DOHH2 (cell line): Measurements from ENCODE around the gene VPS54.

Experiments used
- H3F3A ChIP-seq: fragments of 200-600 bp; sonication (generic), shearing (Covaris generic); 2 replicates; pipeline ENCODE4 v1.6.0; 2016; ENCODE audit warnings: antibody characterized with exemption, mild to moderate bottlenecking; ENCODE audit not compliant: control insufficient read depth, insufficient read depth
- H3K27ac ChIP-seq: fragments of 200-600 bp; sonication (generic); 2 replicates; pipeline ENCODE4 v1.5.1; 2014; ENCODE audit warnings: low read depth, mild to moderate bottlenecking, low read length, moderate library complexity
- H3K27me3 ChIP-seq: fragments of 200-600 bp; sonication (generic); 2 replicates; pipeline ENCODE4 v1.6.1; 2014; ENCODE audit warnings: mild to moderate bottlenecking, low read length, mixed read lengths; ENCODE audit not compliant: control insufficient read depth
- H3K36me3 ChIP-seq: fragments of 200-600 bp; sonication (generic); 2 replicates; pipeline ENCODE4 v1.6.1; 2014; ENCODE audit warnings: mild to moderate bottlenecking, low read length, moderate library complexity, mixed read lengths; ENCODE audit not compliant: control insufficient read depth
- H3K4me1 ChIP-seq: fragments of 200-600 bp; sonication (generic); 2 replicates; pipeline ENCODE4 v1.6.1; 2014; ENCODE audit warnings: mild to moderate bottlenecking, low read length, mixed read lengths; ENCODE audit not compliant: control insufficient read depth
- H3K4me2 ChIP-seq: fragments of 200-600 bp; sonication (generic); 2 replicates; pipeline ENCODE4 v1.6.0; 2014; ENCODE audit warnings: mild to moderate bottlenecking, low read length, moderate library complexity
- H3K4me3 ChIP-seq: fragments of 200-600 bp; sonication (generic); 2 replicates; pipeline ENCODE4 v1.5.1; 2014; ENCODE audit warnings: mild to moderate bottlenecking, low read length, mixed read lengths
- H3K79me2 ChIP-seq: fragments of 200-600 bp; sonication (generic); 2 replicates; pipeline ENCODE4 v1.6.1; 2014; ENCODE audit warnings: mild to moderate bottlenecking, low read length, mixed read lengths; ENCODE audit not compliant: control insufficient read depth
- H3K9me2 ChIP-seq: fragments of 200-600 bp; sonication (generic); replicated peaks from 2 replicates; pipeline ENCODE4 v1.6.1; 2014; ENCODE audit warnings: mild to moderate bottlenecking, low read length, mixed read lengths; ENCODE audit not compliant: control insufficient read depth
- H3K9me3 ChIP-seq: fragments of 200-600 bp; sonication (generic); 2 replicates; pipeline ENCODE4 v1.6.1; 2014; ENCODE audit warnings: antibody characterized with exemption, low read length, mixed read lengths; ENCODE audit not compliant: control insufficient read depth, insufficient read depth
- H4K20me1 ChIP-seq: fragments of 200-600 bp; sonication (generic); 2 replicates; pipeline ENCODE4 v1.6.0; 2014; ENCODE audit warnings: low read depth, mild to moderate bottlenecking, antibody characterized with exemption, low read length, moderate library complexity; ENCODE audit not compliant: control insufficient read depth, insufficient read depth
- EZH2phosphoT487 ChIP-seq: fragments of 200-600 bp; sonication (generic); IDR thresholded peaks from 2 replicates; pipeline ENCODE4 v1.6.1; 2017; ENCODE audit warnings: borderline replicate concordance, mild to moderate bottlenecking, antibody characterized with exemption, low read length, moderate library complexity, mixed read lengths
- TF ChIP-seq, protein P1 (sequence below): fragments of 200-600 bp; sonication (generic); IDR thresholded peaks from one replicate; pipeline ENCODE4 v1.5.1; 2014; ENCODE audit warnings: antibody characterized with exemption, mild to moderate bottlenecking, low read depth, low read length; ENCODE audit not compliant: poor library complexity, severe bottlenecking

Gene VPS54

DNA sequence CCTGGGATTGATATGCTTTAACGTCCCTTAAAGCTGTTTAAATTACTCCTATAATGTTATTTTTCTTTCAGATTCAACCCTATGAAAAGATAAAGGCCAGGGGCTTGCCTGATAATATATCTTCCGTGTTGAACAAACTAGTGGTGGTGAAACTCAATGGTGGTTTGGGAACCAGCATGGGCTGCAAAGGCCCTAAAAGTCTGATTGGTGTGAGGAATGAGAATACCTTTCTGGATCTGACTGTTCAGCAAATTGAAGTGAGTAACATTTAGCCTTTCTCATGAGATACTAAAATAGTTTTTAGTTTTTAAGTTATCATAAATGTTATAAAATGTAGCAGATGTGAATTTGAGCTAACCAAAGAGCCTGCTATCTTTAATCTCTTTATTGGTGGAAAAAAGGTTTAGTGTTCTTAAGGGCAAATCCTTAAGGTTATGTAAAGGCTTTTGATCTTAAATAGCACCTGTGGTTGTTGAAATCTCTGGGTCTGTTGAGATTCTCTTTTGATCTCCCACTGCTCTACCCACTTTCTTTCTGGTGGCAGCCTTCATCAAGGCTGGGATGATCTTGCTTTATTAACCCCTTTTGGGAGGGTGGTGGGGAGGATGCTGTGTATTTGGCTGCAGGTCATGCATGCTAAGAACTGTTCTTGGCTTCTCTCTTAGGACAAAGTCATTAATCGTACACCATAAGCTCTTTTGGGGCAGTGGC, 136.7 kb downstream of the VPS54 start:
- Histone ChIP-seq H3K27me3 (no peaks in the 10 kb centered on the region), H3K9me3 (no peaks in the 10 kb centered on the region), H3K4me2 (no peak overlapping the region), H3K79me2 (no peaks in the 10 kb centered on the region), H3F3A (peaks cover 2% of the 10 kb centered on the region; the same call in 1 of the 2 replicates), H3K4me1 (no peaks in the 10 kb centered on the region), H3K27ac (no peak overlapping the region), H4K20me1 (no peaks in the 10 kb centered on the region), H3K36me3 (peaks cover 61% of the 10 kb centered on the region), H3K9me2 (no peaks in the 10 kb centered on the region), H3K4me3 (no peak overlapping the region)
- TF ChIP-seq EZH2phosphoT487: no peak
- TF ChIP-seq, protein P1, sequence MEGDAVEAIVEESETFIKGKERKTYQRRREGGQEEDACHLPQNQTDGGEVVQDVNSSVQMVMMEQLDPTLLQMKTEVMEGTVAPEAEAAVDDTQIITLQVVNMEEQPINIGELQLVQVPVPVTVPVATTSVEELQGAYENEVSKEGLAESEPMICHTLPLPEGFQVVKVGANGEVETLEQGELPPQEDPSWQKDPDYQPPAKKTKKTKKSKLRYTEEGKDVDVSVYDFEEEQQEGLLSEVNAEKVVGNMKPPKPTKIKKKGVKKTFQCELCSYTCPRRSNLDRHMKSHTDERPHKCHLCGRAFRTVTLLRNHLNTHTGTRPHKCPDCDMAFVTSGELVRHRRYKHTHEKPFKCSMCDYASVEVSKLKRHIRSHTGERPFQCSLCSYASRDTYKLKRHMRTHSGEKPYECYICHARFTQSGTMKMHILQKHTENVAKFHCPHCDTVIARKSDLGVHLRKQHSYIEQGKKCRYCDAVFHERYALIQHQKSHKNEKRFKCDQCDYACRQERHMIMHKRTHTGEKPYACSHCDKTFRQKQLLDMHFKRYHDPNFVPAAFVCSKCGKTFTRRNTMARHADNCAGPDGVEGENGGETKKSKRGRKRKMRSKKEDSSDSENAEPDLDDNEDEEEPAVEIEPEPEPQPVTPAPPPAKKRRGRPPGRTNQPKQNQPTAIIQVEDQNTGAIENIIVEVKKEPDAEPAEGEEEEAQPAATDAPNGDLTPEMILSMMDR: no peak

DNA sequence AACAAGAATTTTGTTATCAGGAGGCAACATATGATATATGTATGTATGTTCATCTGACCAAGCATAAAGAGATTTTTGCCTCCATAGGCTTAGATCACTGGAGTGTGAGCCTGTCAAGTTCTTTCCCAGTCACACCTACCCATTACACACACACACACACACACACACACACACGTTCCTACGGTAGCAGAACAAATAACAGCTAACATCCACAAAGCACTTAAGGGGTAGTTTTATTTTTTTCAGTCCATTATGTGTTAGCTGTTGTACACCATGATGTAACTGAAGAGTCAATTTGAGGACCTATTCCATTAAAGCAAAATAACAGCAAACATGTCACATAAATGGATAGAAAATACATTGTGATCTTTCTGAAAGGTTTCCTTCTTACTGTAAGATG, 138.0 kb downstream of the VPS54 start:
- Histone ChIP-seq H4K20me1 (no peaks in the 10 kb centered on the region), H3K9me3 (no peaks in the 10 kb centered on the region), H3K4me1 (no peaks in the 10 kb centered on the region), H3K27me3 (no peaks in the 10 kb centered on the region), H3K36me3 (peaks cover 56% of the 10 kb centered on the region), H3K4me3 (no peak overlapping the region), H3K27ac (no peak overlapping the region), H3K79me2 (peaks cover 2% of the 10 kb centered on the region; the same call in 1 of the 2 replicates), H3K9me2 (no peaks in the 10 kb centered on the region), H3K4me2 (no peak overlapping the region), H3F3A (no peaks in the 10 kb centered on the region)
- no peak for TF ChIP-seq EZH2phosphoT487
- TF ChIP-seq, protein P1: no peak

DNA sequence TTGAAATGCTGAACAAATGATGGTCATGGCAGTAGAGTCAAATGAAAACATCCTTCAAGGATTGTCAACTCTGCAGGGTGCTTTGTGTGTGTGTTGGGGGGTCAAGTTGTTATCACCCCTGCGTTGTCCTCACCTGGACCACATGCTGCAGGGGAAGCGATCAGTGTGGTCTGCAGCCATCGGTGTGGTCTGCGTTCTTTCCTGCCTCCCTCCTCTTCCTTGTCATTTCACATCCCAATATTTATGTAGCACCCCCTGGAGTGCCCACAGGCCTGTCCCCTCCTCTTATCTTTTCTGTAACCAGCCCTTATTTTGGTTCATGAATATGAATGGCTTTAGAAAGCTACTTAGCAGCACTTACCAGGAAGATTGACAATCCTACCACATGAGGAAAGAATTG, 138.6 kb downstream of the VPS54 start:
- no peaks in the 10 kb centered on the region for H3K4me1 ChIP-seq
- H3K9me3 ChIP-seq: no peaks in the 10 kb centered on the region
- no peak for TF ChIP-seq EZH2phosphoT487
- TF ChIP-seq, protein P1: no peak
- H4K20me1 ChIP-seq: no peaks in the 10 kb centered on the region
- H3K27ac ChIP-seq: no peak overlapping the region
- no peaks in the 10 kb centered on the region for H3F3A ChIP-seq
- H3K27me3 ChIP-seq: no peaks in the 10 kb centered on the region
- peaks cover 8% of the 10 kb centered on the region for H3K79me2 ChIP-seq
- no peak overlapping the region for H3K4me3 ChIP-seq
- no peak overlapping the region for H3K4me2 ChIP-seq
- peaks cover 57% of the 10 kb centered on the region for H3K36me3 ChIP-seq
- H3K9me2 ChIP-seq: no peaks in the 10 kb centered on the region
